Effector memory CD4-positive, alpha-beta T cell (primary cell): ENCODE measurements around the gene MVB12B.
"Not testable (repeated sequence)": the region's sequence is repeated elsewhere in the genome, so short reads cannot be mapped to it uniquely, and the experiment has no call there.

Experiments used
- DNase-seq, 3 donors: peaks; one replicate each; pipeline ENCODE4 v3.0.0-alpha.2; 2020
- H3K27ac ChIP-seq: 2 replicates; pipeline ENCODE4 v1.7.0; 2013; ENCODE audit warnings: mild to moderate bottlenecking, low read length, moderate library complexity; ENCODE audit not compliant: insufficient read depth, poor library complexity, severe bottlenecking
- H3K27me3 ChIP-seq: replicated peaks from 2 replicates; pipeline ENCODE4 v1.7.0; 2013; ENCODE audit warnings: mild to moderate bottlenecking, low read length; ENCODE audit not compliant: insufficient read depth, control insufficient read depth, poor library complexity, severe bottlenecking
- H3K36me3 ChIP-seq: 2 replicates; pipeline ENCODE4 v1.7.0; 2013; ENCODE audit warnings: mild to moderate bottlenecking, low read length, moderate library complexity; ENCODE audit not compliant: control insufficient read depth, insufficient read depth
- H3K4me1 ChIP-seq: 2 replicates; pipeline ENCODE4 v1.7.0; 2013; ENCODE audit warnings: low read length, mild to moderate bottlenecking; ENCODE audit not compliant: control insufficient read depth, insufficient read depth, poor library complexity, severe bottlenecking
- H3K4me3 ChIP-seq: 2 replicates; pipeline ENCODE4 v1.7.0; 2013; ENCODE audit warnings: low read length, low read depth, mild to moderate bottlenecking; ENCODE audit not compliant: insufficient read depth, poor library complexity, severe bottlenecking
- H3K9me3 ChIP-seq: 2 replicates; pipeline ENCODE4 v1.7.0; 2013; ENCODE audit warnings: mild to moderate bottlenecking, low read length, moderate library complexity; ENCODE audit not compliant: control insufficient read depth

Gene MVB12B

DNA sequence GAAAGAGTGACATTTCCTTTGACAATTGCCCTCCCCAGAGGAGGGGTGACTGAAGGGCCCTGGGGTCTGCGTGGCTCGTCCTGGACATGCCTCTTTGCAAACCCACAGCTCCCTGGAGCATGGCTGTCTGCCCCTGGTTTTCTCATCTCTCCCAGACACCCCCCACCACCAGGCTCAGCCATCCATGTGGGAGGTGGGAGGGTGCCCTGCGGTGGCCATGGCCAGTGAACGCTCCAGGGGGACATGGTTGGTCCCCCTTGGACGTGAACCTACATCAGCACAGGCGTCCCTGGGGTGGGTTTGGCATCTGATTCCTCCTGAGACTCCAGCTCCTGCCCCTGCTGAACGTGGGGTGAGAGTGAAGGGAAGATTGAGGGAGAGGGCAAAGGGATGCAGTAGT lies 219.4 kb downstream of the MVB12B start:
- no peaks in the 10 kb centered on the region for H3K4me1 ChIP-seq
- H3K27ac ChIP-seq: no peak overlapping the region
- H3K36me3 ChIP-seq: no peaks in the 10 kb centered on the region
- no peak for DNase-seq
- no peak overlapping the region for H3K4me3 ChIP-seq
- H3K9me3 ChIP-seq: no peaks in the 10 kb centered on the region
- no peaks in the 10 kb centered on the region for H3K27me3 ChIP-seq

GRCh38 chr9:126548312-126548711 lies 221.7 kb downstream of the MVB12B start:
- no peaks in the 10 kb centered on the region for H3K27me3 ChIP-seq
- H3K9me3 ChIP-seq: no peaks in the 10 kb centered on the region
- no peak overlapping the region for H3K27ac ChIP-seq
- no peaks in the 10 kb centered on the region for H3K36me3 ChIP-seq
- no peak overlapping the region for H3K4me3 ChIP-seq
- no peaks in the 10 kb centered on the region for H3K4me1 ChIP-seq
- DNase-seq: no peak

GRCh38 chr9:126549246-126550006 lies 222.8 kb downstream of the MVB12B start:
- Histone ChIP-seq H3K27me3 (no peaks in the 10 kb centered on the region), H3K9me3 (no peaks in the 10 kb centered on the region), H3K4me3 (no peak overlapping the region), H3K36me3 (no peaks in the 10 kb centered on the region), H3K4me1 (no peaks in the 10 kb centered on the region), H3K27ac (no peak overlapping the region)
- DNase-seq: no peak

DNA sequence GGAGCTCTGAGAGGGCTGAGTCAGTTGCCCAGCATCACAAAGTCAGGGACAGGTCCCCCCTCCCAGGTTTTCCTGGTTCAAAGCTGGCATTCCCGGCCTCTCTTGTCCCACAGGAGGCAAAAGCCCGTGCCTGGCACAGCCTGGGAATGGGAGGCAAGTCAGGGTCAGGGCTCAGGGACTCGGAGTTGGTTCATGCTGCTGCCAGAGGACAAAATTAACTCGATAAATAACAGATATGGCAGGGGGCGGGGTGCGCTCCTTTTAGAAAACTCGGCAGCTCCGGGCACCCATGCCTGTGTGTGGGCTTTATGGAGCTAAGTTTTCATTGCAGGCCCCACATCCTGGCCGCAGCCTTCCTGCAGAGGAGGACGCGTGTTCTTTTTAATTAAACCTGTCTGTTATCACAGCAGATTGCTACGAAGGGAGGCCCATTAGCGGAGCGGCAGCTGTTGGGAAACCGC lies 224.3 kb downstream of the MVB12B start:
- H3K36me3 ChIP-seq: no peaks in the 10 kb centered on the region
- no peaks in the 10 kb centered on the region for H3K27me3 ChIP-seq
- H3K9me3 ChIP-seq: no peaks in the 10 kb centered on the region
- no peak overlapping the region for H3K4me3 ChIP-seq
- H3K4me1 ChIP-seq: no peaks in the 10 kb centered on the region
- no peak overlapping the region for H3K27ac ChIP-seq
- no peak for DNase-seq

- no peaks in the 10 kb centered on the region for H3K27me3 ChIP-seq
- no peaks in the 10 kb centered on the region for H3K36me3 ChIP-seq
- H3K9me3 ChIP-seq: no peaks in the 10 kb centered on the region
- no peak for DNase-seq
- no peaks in the 10 kb centered on the region for H3K4me1 ChIP-seq
- H3K27ac ChIP-seq: no peak overlapping the region
- H3K4me3 ChIP-seq: no peak overlapping the region
Observed at GRCh38 chr9:126551812-126552211, 225.2 kb downstream of the MVB12B start.

DNA sequence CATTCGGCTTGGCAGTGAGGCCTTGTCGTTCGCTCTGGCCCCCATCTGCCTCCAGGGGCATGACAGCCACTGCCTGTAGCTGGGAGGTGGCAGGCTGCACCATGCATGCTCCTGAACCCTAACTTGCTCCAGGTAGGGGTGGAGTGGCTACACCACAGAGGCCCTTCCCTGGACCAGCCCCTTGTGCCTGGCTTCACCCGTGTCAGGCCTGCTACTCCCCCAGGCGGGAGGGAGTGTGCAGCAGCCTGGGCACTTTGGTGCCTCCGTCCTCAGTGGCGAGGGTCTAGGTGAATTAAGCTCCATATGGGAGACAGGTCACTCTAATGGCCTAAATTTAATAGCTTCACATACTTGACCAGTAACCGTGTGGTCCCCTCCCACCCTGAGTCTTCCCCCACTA lies 227.7 kb downstream of the MVB12B start:
- Histone ChIP-seq H3K36me3 (no peaks in the 10 kb centered on the region), H3K27ac (no peak overlapping the region), H3K4me3 (no peak overlapping the region), H3K4me1 (no peaks in the 10 kb centered on the region), H3K27me3 (no peaks in the 10 kb centered on the region), H3K9me3 (no peaks in the 10 kb centered on the region)
- no peak for DNase-seq

DNA sequence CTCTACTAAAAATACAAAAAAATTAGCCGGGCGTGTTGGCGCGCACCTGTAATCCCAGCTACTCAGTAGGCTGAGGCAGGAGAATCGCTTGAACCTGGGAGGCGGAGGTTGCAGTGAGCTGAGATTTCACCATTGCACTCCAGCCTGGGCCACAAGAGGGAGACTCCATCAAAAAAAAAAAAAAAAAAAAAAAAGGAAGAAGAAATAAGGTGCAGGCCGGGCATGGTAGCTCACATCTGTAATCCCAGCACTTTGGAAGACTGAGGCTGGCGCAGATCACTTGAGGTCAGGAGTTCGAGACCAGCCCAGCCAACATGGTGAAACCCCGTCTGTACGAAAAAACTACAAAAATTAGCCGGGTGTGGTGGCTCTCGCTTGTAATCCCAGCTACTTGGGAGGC lies 228.8 kb downstream of the MVB12B start:
- H3K27me3 ChIP-seq, H3K27ac ChIP-seq: not testable (repeated sequence)

More for the DNA sequence above, 228.8 kb downstream of the MVB12B start:
- not testable (repeated sequence) for DNase-seq, H3K4me3 ChIP-seq, H3K4me1 ChIP-seq, H3K36me3 ChIP-seq, H3K9me3 ChIP-seq
